Panc1 (cell line): ENCODE results near the gene NUDT16L1.

Experiments
- POLR2AphosphoS5 ChIP-seq: IDR thresholded peaks from 2 replicates; pipeline ENCODE4 v1.6.1; 2012; ENCODE audit warnings: mild to moderate bottlenecking, low read depth, low read length, moderate library complexity
- SIN3A ChIP-seq: IDR thresholded peaks from 2 replicates; pipeline ENCODE4 v1.6.1; 2012; ENCODE audit warnings: low read depth, mild to moderate bottlenecking, low read length, moderate library complexity, borderline replicate concordance; ENCODE audit not compliant: insufficient read depth
- TCF7L2 ChIP-seq: IDR thresholded peaks from 2 replicates; pipeline ENCODE4 v1.6.1; 2011; ENCODE audit warnings: mild to moderate bottlenecking, low read depth, low read length, inconsistent platforms
- TF ChIP-seq, protein P1 (sequence below): fragments of 450-650 bp; IDR thresholded peaks from 2 replicates; pipeline ENCODE4 v1.5.1; 2017; ENCODE audit warnings: mild to moderate bottlenecking

DNA sequence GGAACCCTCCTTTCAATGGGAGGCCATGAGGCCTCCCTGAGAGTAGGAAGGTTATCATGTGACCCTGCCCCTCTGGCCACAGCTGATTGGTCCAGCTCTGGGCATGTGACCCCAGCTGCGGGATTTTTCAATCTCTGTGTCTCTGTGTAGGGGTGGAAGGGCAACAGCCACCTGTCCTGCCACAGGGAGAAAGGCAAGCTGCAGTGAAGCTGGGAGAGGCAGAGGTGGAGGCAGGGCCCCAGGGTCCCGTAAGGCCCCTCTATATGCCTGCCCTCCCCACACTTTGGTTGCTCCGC, 51.9 kb downstream of the NUDT16L1 start:
- TF ChIP-seq, protein P1, sequence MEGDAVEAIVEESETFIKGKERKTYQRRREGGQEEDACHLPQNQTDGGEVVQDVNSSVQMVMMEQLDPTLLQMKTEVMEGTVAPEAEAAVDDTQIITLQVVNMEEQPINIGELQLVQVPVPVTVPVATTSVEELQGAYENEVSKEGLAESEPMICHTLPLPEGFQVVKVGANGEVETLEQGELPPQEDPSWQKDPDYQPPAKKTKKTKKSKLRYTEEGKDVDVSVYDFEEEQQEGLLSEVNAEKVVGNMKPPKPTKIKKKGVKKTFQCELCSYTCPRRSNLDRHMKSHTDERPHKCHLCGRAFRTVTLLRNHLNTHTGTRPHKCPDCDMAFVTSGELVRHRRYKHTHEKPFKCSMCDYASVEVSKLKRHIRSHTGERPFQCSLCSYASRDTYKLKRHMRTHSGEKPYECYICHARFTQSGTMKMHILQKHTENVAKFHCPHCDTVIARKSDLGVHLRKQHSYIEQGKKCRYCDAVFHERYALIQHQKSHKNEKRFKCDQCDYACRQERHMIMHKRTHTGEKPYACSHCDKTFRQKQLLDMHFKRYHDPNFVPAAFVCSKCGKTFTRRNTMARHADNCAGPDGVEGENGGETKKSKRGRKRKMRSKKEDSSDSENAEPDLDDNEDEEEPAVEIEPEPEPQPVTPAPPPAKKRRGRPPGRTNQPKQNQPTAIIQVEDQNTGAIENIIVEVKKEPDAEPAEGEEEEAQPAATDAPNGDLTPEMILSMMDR = no peak
- TF ChIP-seq POLR2AphosphoS5 = no peak
- TF ChIP-seq SIN3A = no peak
- TF ChIP-seq TCF7L2 = no peak
